Stomach (tissue), 9 donors: ENCODE measurements around the gene ERI3. TPM values are rescaled to one million over a fixed set of nuclear protein-coding genes. Genes with fewer than 3 reads are reported as not detected.
A peak's percentile ranks its signal among the peaks of the same experiment; 100 is the strongest.

Experiments used
- DNase-seq, 2 donors: peaks; one replicate each; pipeline versions ENCODE4 v3.0.0 to v3.0.0-alpha.2; 2013 to 2019
- H3K27ac ChIP-seq, 5 donors: fragments of 200-600 bp in 4 of 5; sonication (generic) in 4 of 5; one replicate each; pipeline ENCODE4 v1.5.1; 2013 to 2019; ENCODE audit warnings: mild to moderate bottlenecking in 1 of 5, moderate library complexity in 1 of 5
- H3K27me3 ChIP-seq, 3 donors: fragments of 200-600 bp; sonication (generic); one replicate each; pipeline ENCODE4 v1.5.1; 2017 to 2019; ENCODE audit warnings: mixed run types in 1 of 3
- H3K36me3 ChIP-seq, 4 donors: fragments of 200-600 bp; sonication (generic); 1 replicate in 3 of 4; 2 replicates in 1 of 4; pipeline ENCODE4 v1.5.1; 2016 to 2019
- H3K4me1 ChIP-seq, 4 donors: fragments of 200-600 bp; sonication (generic); one replicate each; pipeline ENCODE4 v1.5.1; 2016 to 2019
- H3K4me3 ChIP-seq, 4 donors: fragments of 200-600 bp; sonication (generic) in 3 of 4; one replicate each; pipeline ENCODE4 v1.5.1; 2016 to 2019; ENCODE audit warnings: mild to moderate bottlenecking in 1 of 4
- H3K9me3 ChIP-seq, 4 donors: fragments of 200-600 bp; sonication (generic); one replicate each; pipeline ENCODE4 v1.5.1; 2016 to 2019
- EP300 ChIP-seq: sonication (generic); formaldehyde crosslinking; IDR thresholded peaks from one replicate; pipeline ENCODE4 v1.6.1; 2017; ENCODE audit warnings: antibody characterized with exemption
- POLR2A ChIP-seq, 4 donors: fragments of 450-650 bp; IDR thresholded peaks; one replicate each; pipeline ENCODE4 v1.6.1; 2016; ENCODE audit warnings: antibody characterized with exemption in 4 of 4, control low read depth in 2 of 4, mild to moderate bottlenecking in 1 of 4, moderate library complexity in 1 of 4
- POLR2AphosphoS5 ChIP-seq, 3 donors: sonication (generic); formaldehyde crosslinking; IDR thresholded peaks; one replicate each; pipeline ENCODE4 v1.6.1; 2016; ENCODE audit warnings: antibody characterized with exemption in 3 of 3
- WGBS, 5 donors: extraction: QIAGEN DNeasy Blood & Tissue Kit in 3 of 5; methylation state at CpG; one replicate each; pipeline versions ENCODE4 v1.1.5 to v1.1.7; 2013 to 2018; 5-methylcytosine and 5-hydroxymethylcytosine counted together
- intact Hi-C: fragments of 100-400 bp; cut with DNase I; formaldehyde crosslinking; loops from one replicate; pipeline ENCODE4 v1.15.1; 2023; ENCODE audit warnings: low total_unique reads
- polyA plus RNA-seq, 3 donors: library from polyadenylated mRNA; stranded (reverse); fragments of 200-250 nt; gene quantifications; one replicate each; pipeline ENCODE4 v1.2.3, GENCODE V29; 2013
- total RNA-seq, 5 donors: library from RNA; depleted of rRNA; stranded (reverse); fragments of >200 nt; gene quantifications; one replicate each; pipeline versions ENCODE4 v1.1.0 to v1.2.3, GENCODE V29; 2014 to 2016
- TF ChIP-seq, protein P1 (sequence below), 7 experiments: fragments of 450-650 bp in 4 of 7; fragments of 200-600 bp in 3 of 7; sonication (generic) in 3 of 7; IDR thresholded peaks; one replicate each; pipeline ENCODE4 v1.5.1; 2016 to 2019; ENCODE audit warnings: antibody characterized with exemption in 7 of 7, control low read depth in 2 of 7, mild to moderate bottlenecking in 1 of 7
- donor health status: healthy with polysubstance abuse.
- donor health status: Bipolar disorder and iron deficiency.
- donor health status: healthy.

Gene ERI3
- total and polyA plus RNA-seq, 8 donors, result 18.7 to 110 (median 30.1) TPM

DNA sequence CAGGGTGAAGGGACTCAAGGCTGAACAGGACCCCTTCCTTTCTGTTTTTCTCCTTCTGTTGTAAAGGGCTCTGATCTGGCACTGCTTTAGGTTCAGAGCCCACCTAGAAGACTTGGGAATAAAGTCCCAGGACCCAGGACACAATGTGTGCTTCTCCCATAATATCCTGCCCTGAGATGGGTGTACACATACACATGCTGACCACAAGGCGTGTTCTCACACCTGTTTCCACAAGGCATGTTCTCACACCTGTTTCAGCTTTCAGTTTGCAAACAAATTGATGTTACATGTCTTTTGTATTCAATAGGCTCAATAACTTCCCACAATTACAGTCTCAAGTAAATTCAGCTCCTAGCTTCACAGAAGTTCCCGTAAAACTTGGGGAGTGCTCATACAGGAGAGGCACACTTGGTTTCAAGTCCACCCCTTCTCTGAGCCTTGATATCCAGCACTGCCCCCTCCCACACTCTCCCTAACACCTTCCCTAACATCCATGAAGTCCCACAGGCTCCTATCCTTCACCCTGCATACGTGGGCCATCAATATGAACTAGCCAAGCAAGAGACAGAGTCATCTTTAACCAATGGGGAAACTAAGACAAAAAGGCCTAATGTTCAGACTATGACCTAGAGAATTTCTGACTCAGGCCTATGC, 41.7 kb downstream of the ERI3 start:
- intact Hi-C loops, result no loop called here
- Histone ChIP-seq H3K36me3 (peaks cover 42 to 99% (median 95%) of the 10 kb centered on the region in 4 donors), H3K27me3 (no peaks in the 10 kb centered on the region), H3K4me3 (no peak overlapping the region), H3K4me1 (no peaks in the 10 kb centered on the region), H3K27ac (no peak overlapping the region), H3K9me3 (no peaks in the 10 kb centered on the region)
- peak in 1 of 2 donors; percentile 39 for DNase-seq
- no peak for TF ChIP-seq POLR2AphosphoS5 (IDR thresholded peaks at IDR 0.05)
- no peak for TF ChIP-seq EP300
- no peak for TF ChIP-seq POLR2A (IDR thresholded peaks at IDR 0.05)
- TF ChIP-seq, protein P1, sequence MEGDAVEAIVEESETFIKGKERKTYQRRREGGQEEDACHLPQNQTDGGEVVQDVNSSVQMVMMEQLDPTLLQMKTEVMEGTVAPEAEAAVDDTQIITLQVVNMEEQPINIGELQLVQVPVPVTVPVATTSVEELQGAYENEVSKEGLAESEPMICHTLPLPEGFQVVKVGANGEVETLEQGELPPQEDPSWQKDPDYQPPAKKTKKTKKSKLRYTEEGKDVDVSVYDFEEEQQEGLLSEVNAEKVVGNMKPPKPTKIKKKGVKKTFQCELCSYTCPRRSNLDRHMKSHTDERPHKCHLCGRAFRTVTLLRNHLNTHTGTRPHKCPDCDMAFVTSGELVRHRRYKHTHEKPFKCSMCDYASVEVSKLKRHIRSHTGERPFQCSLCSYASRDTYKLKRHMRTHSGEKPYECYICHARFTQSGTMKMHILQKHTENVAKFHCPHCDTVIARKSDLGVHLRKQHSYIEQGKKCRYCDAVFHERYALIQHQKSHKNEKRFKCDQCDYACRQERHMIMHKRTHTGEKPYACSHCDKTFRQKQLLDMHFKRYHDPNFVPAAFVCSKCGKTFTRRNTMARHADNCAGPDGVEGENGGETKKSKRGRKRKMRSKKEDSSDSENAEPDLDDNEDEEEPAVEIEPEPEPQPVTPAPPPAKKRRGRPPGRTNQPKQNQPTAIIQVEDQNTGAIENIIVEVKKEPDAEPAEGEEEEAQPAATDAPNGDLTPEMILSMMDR (IDR thresholded peaks at IDR 0.05), result no peak
- WGBS, 5 donors, result 87 to 92% (median 89%) methylated on average over 3 of the region's 3 CpGs

DNA sequence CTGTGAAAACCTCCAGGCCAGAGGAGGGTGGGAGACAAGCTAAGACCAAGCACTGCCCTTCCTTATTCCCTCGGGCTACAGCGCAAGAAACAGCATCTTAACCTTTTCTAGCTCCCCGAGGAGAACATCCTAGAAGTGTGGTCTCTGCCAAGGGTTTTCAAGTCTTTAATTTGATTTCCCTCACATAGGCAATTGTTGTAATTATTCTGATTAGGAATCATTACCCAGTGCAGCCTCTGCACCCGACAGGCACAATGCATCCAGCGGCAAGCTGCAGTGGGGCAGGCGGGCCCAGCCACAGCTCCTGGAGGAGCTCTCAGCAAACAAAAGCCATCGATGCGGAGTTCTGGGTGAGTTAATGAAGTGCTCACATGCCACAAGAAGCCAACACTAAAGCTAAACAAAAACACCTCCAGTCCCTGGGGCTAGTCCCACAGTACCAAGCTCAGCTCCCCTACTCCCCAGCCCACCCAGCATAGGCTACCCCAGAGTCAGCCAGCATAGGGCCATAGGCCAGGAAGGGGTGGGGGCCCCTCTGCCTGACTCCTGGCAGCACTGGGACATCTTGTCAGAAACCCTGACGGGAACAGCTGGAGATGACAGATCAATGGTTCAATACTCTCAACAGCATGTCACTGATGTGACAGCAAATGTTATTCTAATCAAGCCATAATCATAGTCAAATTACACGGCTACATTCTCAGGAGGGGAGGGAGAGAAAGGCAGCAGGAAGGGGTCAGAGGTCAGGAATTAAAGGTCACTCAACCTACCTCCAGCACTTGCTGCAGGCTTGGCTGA, 42.5 kb downstream of the ERI3 start:
- Histone ChIP-seq H3K4me1 (no peaks in the 10 kb centered on the region), H3K27ac (no peak overlapping the region), H3K36me3 (peaks cover 50 to 100% (median 98%) of the 10 kb centered on the region in 4 donors), H3K4me3 (no peak overlapping the region), H3K27me3 (no peaks in the 10 kb centered on the region), H3K9me3 (no peaks in the 10 kb centered on the region)
- TF ChIP-seq POLR2A (IDR thresholded peaks at IDR 0.05), result no peak
- TF ChIP-seq, protein P1 (IDR thresholded peaks at IDR 0.05), result no peak
- no peak for TF ChIP-seq EP300
- TF ChIP-seq POLR2AphosphoS5 (IDR thresholded peaks at IDR 0.05), result no peak
- DNase-seq, result no peak
- WGBS, 5 donors, result 87 to 90% (median 88%) methylated on average over 10 of the region's 10 CpGs
- intact Hi-C loops, result no loop called here

DNA sequence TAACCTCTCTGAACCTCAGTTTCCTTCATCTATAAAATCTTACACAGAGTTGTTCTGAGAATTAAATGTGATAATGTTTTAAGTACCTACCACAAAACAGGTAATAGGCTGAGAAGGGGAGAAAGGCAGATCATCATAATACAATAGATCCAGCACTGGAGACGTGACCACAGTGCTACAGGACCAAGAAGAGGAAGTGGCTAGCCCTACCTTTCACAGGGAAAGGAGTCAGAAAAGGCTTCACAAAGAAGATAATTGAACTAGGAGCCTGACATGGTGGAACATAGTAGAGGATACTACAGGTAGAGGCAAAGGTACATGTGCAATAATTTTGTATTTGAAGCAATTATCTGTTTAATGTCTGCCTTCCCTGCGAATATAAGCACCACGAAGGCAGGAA, 45.1 kb downstream of the ERI3 start:
- Histone ChIP-seq H3K4me1 (no peaks in the 10 kb centered on the region), H3K27ac (no peak overlapping the region), H3K27me3 (no peaks in the 10 kb centered on the region), H3K4me3 (no peak overlapping the region), H3K9me3 (no peaks in the 10 kb centered on the region), H3K36me3 (peaks cover 52 to 100% (median 98%) of the 10 kb centered on the region in 4 donors)
- 91 to 95% (median 94%) methylated on average over 3 of the region's 3 CpGs for WGBS, 5 donors
- DNase-seq, result no peak
- intact Hi-C loops, result no loop called here
- TF ChIP-seq EP300 (no peak), POLR2AphosphoS5 (IDR thresholded peaks at IDR 0.05) (no peak), POLR2A (IDR thresholded peaks at IDR 0.05) (no peak)
- TF ChIP-seq, protein P1 (IDR thresholded peaks at IDR 0.05), result no peak

DNA sequence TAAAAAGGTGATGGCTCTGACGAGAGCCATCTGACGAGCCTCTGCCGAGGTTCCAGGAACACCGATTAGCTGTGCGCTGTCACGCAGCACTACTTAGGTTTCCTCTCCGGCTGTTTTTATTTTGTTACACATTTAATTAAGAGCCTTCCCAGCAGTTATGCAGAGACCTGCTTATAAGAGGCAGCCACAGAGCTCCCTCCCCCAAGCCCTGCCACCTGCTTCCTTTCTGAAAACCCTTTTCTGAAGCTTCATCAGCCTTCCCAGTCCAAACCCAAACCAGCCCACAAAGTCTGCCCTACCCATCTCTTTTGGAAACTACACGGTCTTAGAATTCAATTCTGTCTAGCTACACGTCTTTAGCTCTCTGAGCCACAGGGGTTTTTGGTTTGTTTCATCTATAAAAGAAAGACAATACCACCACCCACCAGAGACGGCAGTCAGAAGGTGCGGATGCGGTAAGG, 49.1 kb downstream of the ERI3 start:
- TF ChIP-seq POLR2AphosphoS5 (IDR thresholded peaks at IDR 0.05), result no peak
- no peak for TF ChIP-seq EP300
- TF ChIP-seq, protein P1 (IDR thresholded peaks at IDR 0.05), result no peak
- H3K27ac ChIP-seq, result no peak overlapping the region
- peaks cover 38 to 100% (median 99%) of the 10 kb centered on the region in 4 donors for H3K36me3 ChIP-seq
- H3K9me3 ChIP-seq, result no peaks in the 10 kb centered on the region
- no peak overlapping the region for H3K4me3 ChIP-seq
- WGBS, 5 donors, result 78 to 83% (median 79%) methylated on average over 12 of the region's 12 CpGs
- DNase-seq, result no peak
- H3K27me3 ChIP-seq, result no peaks in the 10 kb centered on the region
- H3K4me1 ChIP-seq, result no peaks in the 10 kb centered on the region
- intact Hi-C loops, result no loop called here
